ENCODE results near the gene MOV10. TPM values are rescaled to one million over a fixed set of nuclear protein-coding genes. Genes with fewer than 3 reads are reported as not detected.

Gene MOV10
- total RNA-seq, 2 donors from 2014 or later = 113 to 124 TPM

- H3K4me1 ChIP-seq (ENCODE audit: control insufficient read depth, insufficient read depth, low read length) = peaks cover 17% of the 10 kb centered on the region
- H3K9me3 ChIP-seq (ENCODE audit: control insufficient read depth, low read length) = no peaks in the 10 kb centered on the region
- no peak overlapping the region for H3K27ac ChIP-seq (ENCODE audit: low read depth, low read length)
- WGBS, 2 experiments (ENCODE audit: insufficient coverage in 1 of 2, insufficient read length in 1 of 2) = 93 to 95% methylated on average over 7 to 15 of the region's 15 CpGs
- Mint-ChIP-seq H3K36me3 (ENCODE audit: low read depth) (peaks cover 84% of the 10 kb centered on the region), H3K4me1 (peaks cover 23% of the 10 kb centered on the region), H3K9me3 (no peaks in the 10 kb centered on the region), H3K27ac (no peak overlapping the region), H3K27me3 (ENCODE audit: insufficient read depth) (peaks cover 4% of the 10 kb centered on the region), H3K4me3 (no peak overlapping the region)
- DNase-seq = no peak
- H3K27me3 ChIP-seq (ENCODE audit: control insufficient read depth, insufficient read depth, low read length, poor library complexity, severe bottlenecking) = no peaks in the 10 kb centered on the region
- TF ChIP-seq CTCF (conservative IDR thresholded peaks at IDR 0.05) = no peak
- H3K36me3 ChIP-seq (ENCODE audit: control insufficient read depth, insufficient read depth, low read length) = peaks cover 85% of the 10 kb centered on the region
- no peak overlapping the region for H3K9ac ChIP-seq (ENCODE audit: extremely low read depth, low read length, poor library complexity, severe bottlenecking)
- H3K4me3 ChIP-seq (ENCODE audit: low read length) = no peak overlapping the region
Observed at GRCh38 chr1:112694363-112694929, 20.0 kb downstream of the MOV10 start.

GRCh38 chr1:112695276-112695675, 20.8 kb downstream of the MOV10 start:
- H3K4me1 Mint-ChIP-seq = peaks cover 32% of the 10 kb centered on the region
- no peaks in the 10 kb centered on the region for H3K27me3 ChIP-seq (ENCODE audit: control insufficient read depth, insufficient read depth, low read length, poor library complexity, severe bottlenecking)
- no peak overlapping the region for H3K9ac ChIP-seq (ENCODE audit: extremely low read depth, low read length, poor library complexity, severe bottlenecking)
- no peak for DNase-seq
- peaks cover 85% of the 10 kb centered on the region for H3K36me3 ChIP-seq (ENCODE audit: control insufficient read depth, insufficient read depth, low read length)
- peaks cover 5% of the 10 kb centered on the region for H3K27me3 Mint-ChIP-seq (ENCODE audit: insufficient read depth)
- no peak overlapping the region for H3K4me3 Mint-ChIP-seq
- H3K9me3 ChIP-seq (ENCODE audit: control insufficient read depth, low read length) = no peaks in the 10 kb centered on the region
- H3K9me3 Mint-ChIP-seq = no peaks in the 10 kb centered on the region
- H3K4me3 ChIP-seq (ENCODE audit: low read length) = no peak overlapping the region
- H3K36me3 Mint-ChIP-seq (ENCODE audit: low read depth) = peaks cover 84% of the 10 kb centered on the region
- H3K27ac Mint-ChIP-seq = no peak overlapping the region
- peaks cover 25% of the 10 kb centered on the region for H3K4me1 ChIP-seq (ENCODE audit: control insufficient read depth, insufficient read depth, low read length)
- 94 to 100% methylated on average over 3 to 9 of the region's 9 CpGs for WGBS, 2 experiments (ENCODE audit: insufficient coverage in 1 of 2, insufficient read length in 1 of 2)
- TF ChIP-seq CTCF (conservative IDR thresholded peaks at IDR 0.05) = no peak
- H3K27ac ChIP-seq (ENCODE audit: low read depth, low read length) = no peak overlapping the region

- H3K4me3 Mint-ChIP-seq = no peak overlapping the region
- WGBS, 2 experiments (ENCODE audit: insufficient coverage in 1 of 2, insufficient read length in 1 of 2) = 87 to 93% methylated on average over 6 to 7 of the region's 7 CpGs
- H3K27me3 ChIP-seq (ENCODE audit: control insufficient read depth, insufficient read depth, low read length, poor library complexity, severe bottlenecking) = no peaks in the 10 kb centered on the region
- no peak overlapping the region for H3K4me3 ChIP-seq (ENCODE audit: low read length)
- DNase-seq = no peak
- no peak overlapping the region for H3K27ac Mint-ChIP-seq
- no peak overlapping the region for H3K27ac ChIP-seq (ENCODE audit: low read depth, low read length)
- peaks cover 36% of the 10 kb centered on the region for H3K4me1 ChIP-seq (ENCODE audit: control insufficient read depth, insufficient read depth, low read length)
- H3K4me1 Mint-ChIP-seq = peaks cover 45% of the 10 kb centered on the region
- H3K36me3 Mint-ChIP-seq (ENCODE audit: low read depth) = peaks cover 80% of the 10 kb centered on the region
- H3K9ac ChIP-seq (ENCODE audit: extremely low read depth, low read length, poor library complexity, severe bottlenecking) = no peak overlapping the region
- no peaks in the 10 kb centered on the region for H3K9me3 ChIP-seq (ENCODE audit: control insufficient read depth, low read length)
- peaks cover 7% of the 10 kb centered on the region for H3K27me3 Mint-ChIP-seq (ENCODE audit: insufficient read depth)
- peaks cover 86% of the 10 kb centered on the region for H3K36me3 ChIP-seq (ENCODE audit: control insufficient read depth, insufficient read depth, low read length)
- TF ChIP-seq CTCF (conservative IDR thresholded peaks at IDR 0.05) = no peak
- H3K9me3 Mint-ChIP-seq = no peaks in the 10 kb centered on the region
Observed at GRCh38 chr1:112696578-112697314, 22.3 kb downstream of the MOV10 start.

All from endodermal cell (in vitro differentiated cells).